Transverse colon (tissue), 4 donors: ENCODE measurements around the gene INPP4B. TPM values are rescaled to one million over a fixed set of nuclear protein-coding genes. Genes with fewer than 3 reads are reported as not detected.
"Not testable (repeated sequence)": the region's sequence is repeated elsewhere in the genome, so short reads cannot be mapped to it uniquely, and the experiment has no call there.

Experiments
- DNase-seq: peaks from one replicate; pipeline ENCODE4 v3.0.0-alpha.2; 2019
- H3K27ac ChIP-seq, 4 donors: fragments of 200-600 bp; sonication (generic); 2 replicates each; pipeline ENCODE4 v1.5.1; 2016 to 2018; ENCODE audit warnings: inconsistent platforms in 4 of 4
- H3K27me3 ChIP-seq: fragments of 200-600 bp; sonication (generic); 2 replicates; pipeline ENCODE4 v1.5.1; 2017; ENCODE audit warnings: inconsistent platforms
- H3K36me3 ChIP-seq, 4 donors: fragments of 200-600 bp; sonication (generic); 2 replicates each; pipeline ENCODE4 v1.5.1; 2017 to 2019; ENCODE audit warnings: inconsistent platforms in 4 of 4
- H3K4me1 ChIP-seq, 4 donors: fragments of 200-600 bp; sonication (generic); 2 replicates each; pipeline ENCODE4 v1.5.1; 2017 to 2020; ENCODE audit warnings: inconsistent platforms in 4 of 4
- H3K4me3 ChIP-seq, 4 donors: fragments of 200-600 bp; sonication (generic); 1 replicate in 1 of 4; 2 replicates in 3 of 4; pipeline versions ENCODE4 v1.5.1 to v1.6.1; 2017 to 2019; ENCODE audit warnings: inconsistent platforms in 4 of 4
- H3K9me3 ChIP-seq, 2 donors: fragments of 200-600 bp; sonication (generic); 2 replicates each; pipeline ENCODE4 v1.5.1; 2017 to 2019; ENCODE audit warnings: inconsistent platforms in 2 of 2
- EP300 ChIP-seq: sonication (generic); formaldehyde crosslinking; IDR thresholded peaks from one replicate; pipeline ENCODE4 v1.6.1; 2017; ENCODE audit warnings: antibody characterized with exemption, low read depth
- POLR2A ChIP-seq: fragments of 450-650 bp; IDR thresholded peaks from one replicate; pipeline ENCODE4 v1.6.1; 2016; ENCODE audit warnings: antibody characterized with exemption, mild to moderate bottlenecking, moderate library complexity
- POLR2AphosphoS5 ChIP-seq, 3 donors: sonication (generic); formaldehyde crosslinking; IDR thresholded peaks; one replicate each; pipeline ENCODE4 v1.6.1; 2016; ENCODE audit warnings: antibody characterized with exemption in 3 of 3
- WGBS, 2 donors: methylation state at CpG; one replicate each; pipeline ENCODE4 v1.1.5; 2018; ENCODE audit warnings: low coverage in 1 of 2; 5-methylcytosine and 5-hydroxymethylcytosine counted together
- in situ Hi-C, 4 donors: fragments of 200-750 bp; cut with MboI; loops; one replicate each; pipeline versions ENCODE4 v1.15.0 to v1.15.1; 2017; ENCODE audit warnings: low sequenced_read_pairs in 3 of 4, low pct_ligation_motif_present in 1 of 4, low pct_unique_long_range_greater_than_20kb in 1 of 4
- intact Hi-C: fragments of 100-400 bp; cut with DNase I; formaldehyde crosslinking; loops from one replicate; pipeline ENCODE4 v1.15.1; 2023; ENCODE audit warnings: low total_unique reads
- total RNA-seq, 4 donors: library from RNA; depleted of rRNA; stranded (reverse); fragments of >200 nt; gene quantifications; one replicate each; pipeline ENCODE4 v1.1.0, GENCODE V29; 2016
- TF ChIP-seq, protein P1 (sequence below), 5 experiments: fragments of 200-600 bp in 3 of 5; fragments of 450-650 bp in 2 of 5; sonication (generic) in 3 of 5; IDR thresholded peaks; 1 replicate in 2 of 5; 2 replicates in 3 of 5; pipeline ENCODE4 v1.5.1; 2016 to 2017; ENCODE audit warnings: antibody characterized with exemption in 5 of 5, inconsistent platforms in 3 of 5, mild to moderate bottlenecking in 2 of 5, moderate library complexity in 1 of 5

Gene INPP4B
- total RNA-seq, 4 donors from 2014 or later: 18.3 to 33.8 (median 31.4) TPM

DNA sequence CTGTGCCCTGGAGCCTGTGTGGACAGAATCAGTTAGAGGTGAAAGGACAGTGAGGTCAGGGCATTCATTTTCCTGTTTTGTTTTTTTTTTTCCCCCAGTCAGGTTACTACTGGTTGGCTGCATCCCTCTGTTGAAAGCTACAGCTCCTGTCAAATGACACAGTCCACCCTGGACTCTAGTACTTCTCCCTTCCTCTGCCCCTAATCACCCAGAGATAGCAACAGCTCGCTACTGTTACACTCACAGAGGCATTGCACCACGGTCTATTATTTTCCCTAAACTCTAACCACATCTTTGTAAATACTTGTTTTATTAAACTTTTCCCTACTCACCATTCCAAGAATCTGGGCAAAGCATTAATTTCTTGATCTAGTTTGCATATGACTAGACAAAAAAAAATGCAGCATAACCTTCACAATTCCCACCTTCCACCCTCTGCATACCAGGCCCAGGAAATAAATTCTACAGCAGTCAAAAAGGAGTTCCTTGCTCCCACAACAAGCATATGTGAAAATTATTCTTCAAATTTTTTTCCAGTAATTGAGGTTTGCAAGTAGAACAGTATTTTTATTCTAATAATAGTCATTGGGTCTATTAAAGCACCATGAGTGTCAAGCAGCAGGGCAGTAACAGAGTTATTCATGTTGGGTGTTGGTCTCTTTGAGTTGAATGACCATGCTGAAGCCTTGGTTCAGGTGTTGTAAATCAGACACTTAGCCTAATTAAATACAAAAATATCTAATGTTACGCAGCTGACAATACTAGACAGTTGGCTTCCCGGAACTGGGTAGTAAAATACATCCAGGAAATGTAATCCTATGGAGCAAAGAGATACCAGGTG lies 329.2 kb downstream of the INPP4B start:
- no peak for DNase-seq
- H3K4me1 ChIP-seq: no peaks in the 10 kb centered on the region
- H3K27me3 ChIP-seq: no peaks in the 10 kb centered on the region
- H3K4me3 ChIP-seq: no peak overlapping the region
- in situ Hi-C loops: no loop called here
- TF ChIP-seq POLR2A (no peak), POLR2AphosphoS5 (IDR thresholded peaks at IDR 0.05) (no peak), EP300 (no peak)
- TF ChIP-seq, protein P1, sequence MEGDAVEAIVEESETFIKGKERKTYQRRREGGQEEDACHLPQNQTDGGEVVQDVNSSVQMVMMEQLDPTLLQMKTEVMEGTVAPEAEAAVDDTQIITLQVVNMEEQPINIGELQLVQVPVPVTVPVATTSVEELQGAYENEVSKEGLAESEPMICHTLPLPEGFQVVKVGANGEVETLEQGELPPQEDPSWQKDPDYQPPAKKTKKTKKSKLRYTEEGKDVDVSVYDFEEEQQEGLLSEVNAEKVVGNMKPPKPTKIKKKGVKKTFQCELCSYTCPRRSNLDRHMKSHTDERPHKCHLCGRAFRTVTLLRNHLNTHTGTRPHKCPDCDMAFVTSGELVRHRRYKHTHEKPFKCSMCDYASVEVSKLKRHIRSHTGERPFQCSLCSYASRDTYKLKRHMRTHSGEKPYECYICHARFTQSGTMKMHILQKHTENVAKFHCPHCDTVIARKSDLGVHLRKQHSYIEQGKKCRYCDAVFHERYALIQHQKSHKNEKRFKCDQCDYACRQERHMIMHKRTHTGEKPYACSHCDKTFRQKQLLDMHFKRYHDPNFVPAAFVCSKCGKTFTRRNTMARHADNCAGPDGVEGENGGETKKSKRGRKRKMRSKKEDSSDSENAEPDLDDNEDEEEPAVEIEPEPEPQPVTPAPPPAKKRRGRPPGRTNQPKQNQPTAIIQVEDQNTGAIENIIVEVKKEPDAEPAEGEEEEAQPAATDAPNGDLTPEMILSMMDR (IDR thresholded peaks at IDR 0.05): no peak
- no peaks in the 10 kb centered on the region for H3K9me3 ChIP-seq
- H3K27ac ChIP-seq: no peak overlapping the region
- H3K36me3 ChIP-seq: no peaks in the 10 kb centered on the region
- WGBS, 2 donors: 83 to 85% methylated on average over 4 of the region's 4 CpGs
- intact Hi-C loops: no loop called here

- H3K36me3 ChIP-seq: no peaks in the 10 kb centered on the region
- no peak for DNase-seq
- intact Hi-C loops: no loop called here
- H3K4me1 ChIP-seq: no peaks in the 10 kb centered on the region
- no peak for TF ChIP-seq EP300
- TF ChIP-seq POLR2AphosphoS5 (IDR thresholded peaks at IDR 0.05): no peak
- TF ChIP-seq POLR2A: no peak
- TF ChIP-seq, protein P1 (IDR thresholded peaks at IDR 0.05): no peak
- H3K27me3 ChIP-seq: no peaks in the 10 kb centered on the region
- no peak overlapping the region for H3K4me3 ChIP-seq
- 70 to 77% methylated on average over 1 of the region's 1 CpG for WGBS, 2 donors
- in situ Hi-C loops: no loop called here
- H3K27ac ChIP-seq: no peak overlapping the region
- H3K9me3 ChIP-seq: no peaks in the 10 kb centered on the region
Measured at GRCh38 chr4:142512161-142512560, 333.9 kb downstream of the INPP4B start.

- no peak for DNase-seq
- TF ChIP-seq POLR2AphosphoS5 (IDR thresholded peaks at IDR 0.05) (no peak), POLR2A (no peak), EP300 (no peak)
- TF ChIP-seq, protein P1 (IDR thresholded peaks at IDR 0.05): no peak
- Histone ChIP-seq H3K4me3 (no peak overlapping the region), H3K36me3 (no peaks in the 10 kb centered on the region), H3K9me3 (no peaks in the 10 kb centered on the region), H3K4me1 (no peaks in the 10 kb centered on the region), H3K27me3 (no peaks in the 10 kb centered on the region), H3K27ac (no peak overlapping the region)
- intact Hi-C loops (no loop called here), in situ Hi-C loops (no loop called here)
- 92 to 100% methylated on average over 1 of the region's 1 CpG for WGBS, 2 donors
Measured at GRCh38 chr4:142509881-142510280, 336.2 kb downstream of the INPP4B start.

DNA sequence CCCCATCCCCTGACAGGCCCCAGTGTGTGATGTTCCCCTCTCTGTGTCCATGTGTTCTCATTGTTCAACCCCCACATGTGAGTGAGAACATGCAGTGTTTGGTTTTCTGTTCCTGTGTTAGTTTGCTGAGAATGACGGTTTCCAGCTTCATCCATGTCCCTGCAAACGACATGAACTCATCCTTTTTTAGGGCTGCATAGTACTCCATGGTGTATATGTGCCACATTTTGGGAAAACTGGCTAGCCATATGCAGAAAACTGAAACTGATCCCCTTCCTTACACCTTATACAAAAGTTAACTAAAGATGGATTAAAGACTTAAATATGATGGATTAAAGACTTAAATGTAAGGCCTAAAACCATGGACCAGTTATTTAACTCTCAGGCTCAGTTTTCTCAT lies 336.7 kb downstream of the INPP4B start:
- H3K27ac ChIP-seq, H3K27me3 ChIP-seq, H3K4me3 ChIP-seq, in situ Hi-C loops, DNase-seq, intact Hi-C loops, H3K9me3 ChIP-seq, H3K4me1 ChIP-seq, H3K36me3 ChIP-seq: not testable (repeated sequence)
- 84% methylated on average over 2 of the region's 2 CpGs; no CpG with 5 or more reads in 1 of the 2 donors for WGBS, 2 donors

DNA sequence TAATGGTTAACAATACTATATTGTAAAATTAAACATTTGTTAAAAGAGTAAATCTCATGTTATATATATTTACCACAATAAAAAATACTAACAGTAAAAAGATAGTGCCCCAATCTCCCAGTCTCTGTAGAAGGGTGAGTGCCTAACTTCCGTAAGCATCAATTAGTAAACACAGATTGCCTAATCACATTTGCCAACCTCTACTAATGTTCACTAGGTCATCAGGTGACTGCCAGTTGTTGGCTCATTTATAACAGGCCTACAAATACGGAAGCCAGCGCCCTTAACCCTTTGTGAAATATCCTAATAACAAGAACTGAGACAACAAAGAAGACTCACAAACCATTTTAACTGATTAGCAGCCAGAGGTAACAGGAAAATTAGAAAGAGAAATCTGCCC lies 345.1 kb downstream of the INPP4B start:
- 71 to 82% methylated on average over 2 to 3 of the region's 3 CpGs for WGBS, 2 donors
- no peak overlapping the region for H3K4me3 ChIP-seq

More for the DNA sequence above, 345.1 kb downstream of the INPP4B start:
- H3K36me3 ChIP-seq: no peaks in the 10 kb centered on the region
- no peak overlapping the region for H3K27ac ChIP-seq
- TF ChIP-seq, protein P1 (IDR thresholded peaks at IDR 0.05): no peak
- TF ChIP-seq EP300: no peak
- TF ChIP-seq POLR2AphosphoS5 (IDR thresholded peaks at IDR 0.05): no peak
- TF ChIP-seq POLR2A: no peak
- DNase-seq: no peak
- H3K4me1 ChIP-seq: no peaks in the 10 kb centered on the region
- H3K27me3 ChIP-seq: no peaks in the 10 kb centered on the region
- H3K9me3 ChIP-seq: no peaks in the 10 kb centered on the region
- intact Hi-C loops: no loop called here
- in situ Hi-C loops: no loop called here
